HepG2 (cell line): ENCODE measurements around the gene SLCO4A1. TPM values are rescaled to one million over a fixed set of nuclear protein-coding genes. Genes with fewer than 3 reads are reported as not detected.

Source experiments
- DNMT3B ChIP-seq: conservative IDR thresholded peaks from 2 replicates; pipeline ENCODE4 v1.6.1; 2016; ENCODE audit warnings: missing biosample characterization, control low read depth
- HMG20A ChIP-seq: IDR thresholded peaks from 2 replicates; pipeline ENCODE4 v1.6.1; 2016; ENCODE audit warnings: borderline replicate concordance
- HNF4A ChIP-seq: sonication (generic); formaldehyde crosslinking; IDR thresholded peaks from 2 replicates; pipeline ENCODE4 v1.4.0; 2020; ENCODE audit warnings: missing genetic modification reagents
- MTA1 ChIP-seq: sonication (generic); formaldehyde crosslinking; IDR thresholded peaks from 2 replicates; pipeline ENCODE4 v1.4.0; 2020; ENCODE audit warnings: missing genetic modification reagents, mild to moderate bottlenecking, borderline replicate concordance
- RCOR2 ChIP-seq: IDR thresholded peaks from 2 replicates; pipeline ENCODE4 v1.6.1; 2016; ENCODE audit warnings: missing biosample characterization, missing genetic modification reagents
- ZNF572 ChIP-seq: sonication (generic); formaldehyde crosslinking; IDR thresholded peaks from 2 replicates; pipeline ENCODE4 v1.5.1; 2020; ENCODE audit warnings: mild to moderate bottlenecking, missing genetic modification reagents
- ZNF761 ChIP-seq: sonication (generic); formaldehyde crosslinking; conservative IDR thresholded peaks from 2 replicates; pipeline ENCODE4 v1.4.0; 2020; ENCODE audit warnings: mild to moderate bottlenecking, missing genetic modification reagents
- ZNF775 ChIP-seq: sonication (generic); formaldehyde crosslinking; IDR thresholded peaks from 2 replicates; pipeline ENCODE4 v1.4.0; 2020; ENCODE audit warnings: missing genetic modification reagents, mild to moderate bottlenecking, moderate library complexity, borderline replicate concordance
- ZSCAN29 ChIP-seq: sonication (generic); formaldehyde crosslinking; conservative IDR thresholded peaks from 2 replicates; pipeline ENCODE4 v1.4.0; 2020; ENCODE audit warnings: mild to moderate bottlenecking, missing genetic modification reagents
- polyA plus RNA-seq, 8 experiments: library from polyadenylated mRNA; depleted of rRNA in 3 of 8; stranded (reverse) in 7 of 8; unstranded in 1 of 8; fragments of >200 nt; fragmentation: Illumina TruSeq in 4 of 8; extraction: Trizol in 4 of 8; gene quantifications; 2 replicates each; pipeline versions ENCODE4 v1.2.1 to v1.2.3, GENCODE V29; 2011 to 2016; ENCODE audit warnings: low read depth in 4 of 8, missing spikeins in 1 of 8, mixed read lengths in 1 of 8; ENCODE audit not compliant: insufficient read depth in 1 of 8
- total RNA-seq, 5 experiments: library from RNA; depleted of rRNA; stranded (reverse); fragments of >200 nt; fragmentation: Illumina TruSeq; extraction: Trizol; gene quantifications; 2 replicates each; pipeline ENCODE4 v1.2.3, GENCODE V29; 2016; ENCODE audit warnings: low read depth in 1 of 5
- TF ChIP-seq, protein P1 (sequence below), 2 experiments: sonication (generic) in 1 of 2; formaldehyde crosslinking in 1 of 2; IDR thresholded peaks; 2 replicates each; pipeline versions ENCODE4 v1.4.0 to v1.6.1; 2016 to 2020; ENCODE audit warnings: borderline replicate concordance in 1 of 2, low read depth in 1 of 2, mild to moderate bottlenecking in 1 of 2, missing genetic modification reagents in 1 of 2
- TF ChIP-seq, protein P2 (sequence below): IDR thresholded peaks from 2 replicates; pipeline ENCODE4 v1.6.1; 2018; ENCODE audit warnings: missing genetic modification reagents
- TF ChIP-seq, protein P3 (sequence below): sonication (generic); formaldehyde crosslinking; IDR thresholded peaks from 2 replicates; pipeline ENCODE4 v1.4.0; 2020; ENCODE audit warnings: missing genetic modification reagents, borderline replicate concordance
- TF ChIP-seq, protein P4 (sequence below): sonication (generic); formaldehyde crosslinking; IDR thresholded peaks from 2 replicates; pipeline ENCODE4 v1.5.1; 2020; ENCODE audit warnings: mild to moderate bottlenecking, moderate library complexity, missing genetic modification reagents

Gene SLCO4A1
- total and polyA plus RNA-seq, 2 of the 13 experiments (the other 11 are each of a cell fraction or from before 2014, with no cell fraction given): 55.5 to 112 TPM

DNA sequence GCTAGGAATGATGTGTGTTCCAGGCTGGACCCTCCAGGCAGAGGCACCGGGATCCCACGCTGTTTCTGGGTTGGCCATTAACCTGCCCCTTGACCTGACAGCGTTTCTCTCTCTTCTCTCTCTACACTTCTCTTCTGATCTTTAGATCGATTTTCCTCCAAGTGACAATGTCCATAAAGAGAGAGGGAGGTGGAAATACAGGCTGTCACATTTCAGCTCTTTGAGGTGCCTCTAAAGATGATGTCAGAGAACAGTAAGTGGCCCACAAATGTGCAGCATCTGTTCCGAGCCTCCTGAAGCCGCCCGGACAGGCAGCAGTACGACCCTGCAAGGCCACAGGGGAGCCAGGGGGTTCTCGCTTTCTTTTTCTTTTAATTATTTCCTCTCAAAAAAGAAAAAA lies 2.5 kb upstream of the SLCO4A1 start (continued):
- TF ChIP-seq, protein P1, sequence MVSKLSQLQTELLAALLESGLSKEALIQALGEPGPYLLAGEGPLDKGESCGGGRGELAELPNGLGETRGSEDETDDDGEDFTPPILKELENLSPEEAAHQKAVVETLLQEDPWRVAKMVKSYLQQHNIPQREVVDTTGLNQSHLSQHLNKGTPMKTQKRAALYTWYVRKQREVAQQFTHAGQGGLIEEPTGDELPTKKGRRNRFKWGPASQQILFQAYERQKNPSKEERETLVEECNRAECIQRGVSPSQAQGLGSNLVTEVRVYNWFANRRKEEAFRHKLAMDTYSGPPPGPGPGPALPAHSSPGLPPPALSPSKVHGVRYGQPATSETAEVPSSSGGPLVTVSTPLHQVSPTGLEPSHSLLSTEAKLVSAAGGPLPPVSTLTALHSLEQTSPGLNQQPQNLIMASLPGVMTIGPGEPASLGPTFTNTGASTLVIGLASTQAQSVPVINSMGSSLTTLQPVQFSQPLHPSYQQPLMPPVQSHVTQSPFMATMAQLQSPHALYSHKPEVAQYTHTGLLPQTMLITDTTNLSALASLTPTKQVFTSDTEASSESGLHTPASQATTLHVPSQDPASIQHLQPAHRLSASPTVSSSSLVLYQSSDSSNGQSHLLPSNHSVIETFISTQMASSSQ (IDR thresholded peaks at IDR 0.05; ENCODE audit: low read depth): peak; percentile 96
- TF ChIP-seq, protein P1 (CRISPR knock-in tag; IDR thresholded peaks at IDR 0.05; ENCODE audit: borderline replicate concordance): peak; percentile 85; the same call in 1 of the 2 replicates
- TF ChIP-seq HNF4A (peak; percentile 88), RCOR2 (CRISPR knock-in tag) (peak; percentile 74), ZNF775 (CRISPR knock-in tag) (peak; percentile 100), MTA1 (CRISPR knock-in tag) (peak; percentile 78; the same call in 1 of the 2 replicates), ZNF761 (CRISPR knock-in tag) (0 out of 2 replicates have a peak, but pooled peaks have one; percentile 48), ZNF572 (CRISPR knock-in tag) (no peak), ZSCAN29 (CRISPR knock-in tag) (peak; percentile 88), DNMT3B (CRISPR knock-in tag) (0 out of 2 replicates have a peak, but pooled peaks have one; percentile 27), HMG20A (CRISPR knock-in tag) (peak; percentile 88; the same call in 1 of the 2 replicates)
- TF ChIP-seq, protein P2, sequence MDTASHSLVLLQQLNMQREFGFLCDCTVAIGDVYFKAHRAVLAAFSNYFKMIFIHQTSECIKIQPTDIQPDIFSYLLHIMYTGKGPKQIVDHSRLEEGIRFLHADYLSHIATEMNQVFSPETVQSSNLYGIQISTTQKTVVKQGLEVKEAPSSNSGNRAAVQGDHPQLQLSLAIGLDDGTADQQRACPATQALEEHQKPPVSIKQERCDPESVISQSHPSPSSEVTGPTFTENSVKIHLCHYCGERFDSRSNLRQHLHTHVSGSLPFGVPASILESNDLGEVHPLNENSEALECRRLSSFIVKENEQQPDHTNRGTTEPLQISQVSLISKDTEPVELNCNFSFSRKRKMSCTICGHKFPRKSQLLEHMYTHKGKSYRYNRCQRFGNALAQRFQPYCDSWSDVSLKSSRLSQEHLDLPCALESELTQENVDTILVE (CRISPR knock-in tag): 0 out of 2 replicates have a peak, but pooled peaks have one; percentile 44
- TF ChIP-seq, protein P3, sequence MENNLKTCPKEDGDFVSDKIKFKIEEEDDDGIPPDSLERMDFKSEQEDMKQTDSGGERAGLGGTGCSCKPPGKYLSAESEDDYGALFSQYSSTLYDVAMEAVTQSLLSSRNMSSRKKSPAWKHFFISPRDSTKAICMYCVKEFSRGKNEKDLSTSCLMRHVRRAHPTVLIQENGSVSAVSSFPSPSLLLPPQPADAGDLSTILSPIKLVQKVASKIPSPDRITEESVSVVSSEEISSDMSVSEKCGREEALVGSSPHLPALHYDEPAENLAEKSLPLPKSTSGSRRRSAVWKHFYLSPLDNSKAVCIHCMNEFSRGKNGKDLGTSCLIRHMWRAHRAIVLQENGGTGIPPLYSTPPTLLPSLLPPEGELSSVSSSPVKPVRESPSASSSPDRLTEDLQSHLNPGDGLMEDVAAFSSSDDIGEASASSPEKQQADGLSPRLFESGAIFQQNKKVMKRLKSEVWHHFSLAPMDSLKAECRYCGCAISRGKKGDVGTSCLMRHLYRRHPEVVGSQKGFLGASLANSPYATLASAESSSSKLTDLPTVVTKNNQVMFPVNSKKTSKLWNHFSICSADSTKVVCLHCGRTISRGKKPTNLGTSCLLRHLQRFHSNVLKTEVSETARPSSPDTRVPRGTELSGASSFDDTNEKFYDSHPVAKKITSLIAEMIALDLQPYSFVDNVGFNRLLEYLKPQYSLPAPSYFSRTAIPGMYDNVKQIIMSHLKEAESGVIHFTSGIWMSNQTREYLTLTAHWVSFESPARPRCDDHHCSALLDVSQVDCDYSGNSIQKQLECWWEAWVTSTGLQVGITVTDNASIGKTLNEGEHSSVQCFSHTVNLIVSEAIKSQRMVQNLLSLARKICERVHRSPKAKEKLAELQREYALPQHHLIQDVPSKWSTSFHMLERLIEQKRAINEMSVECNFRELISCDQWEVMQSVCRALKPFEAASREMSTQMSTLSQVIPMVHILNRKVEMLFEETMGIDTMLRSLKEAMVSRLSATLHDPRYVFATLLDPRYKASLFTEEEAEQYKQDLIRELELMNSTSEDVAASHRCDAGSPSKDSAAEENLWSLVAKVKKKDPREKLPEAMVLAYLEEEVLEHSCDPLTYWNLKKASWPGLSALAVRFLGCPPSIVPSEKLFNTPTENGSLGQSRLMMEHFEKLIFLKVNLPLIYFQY (CRISPR knock-in tag): peak; percentile 74; the same call in 1 of the 2 replicates
- TF ChIP-seq, protein P4, sequence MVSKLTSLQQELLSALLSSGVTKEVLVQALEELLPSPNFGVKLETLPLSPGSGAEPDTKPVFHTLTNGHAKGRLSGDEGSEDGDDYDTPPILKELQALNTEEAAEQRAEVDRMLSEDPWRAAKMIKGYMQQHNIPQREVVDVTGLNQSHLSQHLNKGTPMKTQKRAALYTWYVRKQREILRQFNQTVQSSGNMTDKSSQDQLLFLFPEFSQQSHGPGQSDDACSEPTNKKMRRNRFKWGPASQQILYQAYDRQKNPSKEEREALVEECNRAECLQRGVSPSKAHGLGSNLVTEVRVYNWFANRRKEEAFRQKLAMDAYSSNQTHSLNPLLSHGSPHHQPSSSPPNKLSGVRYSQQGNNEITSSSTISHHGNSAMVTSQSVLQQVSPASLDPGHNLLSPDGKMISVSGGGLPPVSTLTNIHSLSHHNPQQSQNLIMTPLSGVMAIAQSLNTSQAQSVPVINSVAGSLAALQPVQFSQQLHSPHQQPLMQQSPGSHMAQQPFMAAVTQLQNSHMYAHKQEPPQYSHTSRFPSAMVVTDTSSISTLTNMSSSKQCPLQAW: peak; percentile 77; the same call in 1 of the 2 replicates
